ENCODE data around the gene OR5F1.

Gene OR5F1

GRCh38 chr11:55994525-55994924 lies at the start of gene OR5F1:
OR5F1 (minus strand) TSS chr11:55994625; CDS start chr11:55994625, 0 bp downstream.
- H3K4me1 Mint-ChIP-seq (ENCODE audit: low read depth): no peaks in the 10 kb centered on the region
- DNase-seq: no peak
- peaks cover 31% of the 10 kb centered on the region for H3K9me3 Mint-ChIP-seq
- no peaks in the 10 kb centered on the region for H3K36me3 Mint-ChIP-seq (ENCODE audit: low read depth)
- H3K27me3 Mint-ChIP-seq: no peaks in the 10 kb centered on the region
- no peak within 1 kb of the TSS for H3K27ac Mint-ChIP-seq
- no peak within 1 kb of the TSS for H3K4me3 Mint-ChIP-seq

GRCh38 chr11:56027354-56027753 lies 32.9 kb upstream of the OR5F1 start, which contains the start of gene OR5AS1:
OR5AS1 (plus strand) TSS chr11:56027654; CDS start chr11:56030419, 2,765 bp downstream.
- no peak for DNase-seq
- Mint-ChIP-seq H3K4me1 (ENCODE audit: low read depth) (no peaks in the 10 kb centered on the region), H3K27ac (no peak within 1 kb of the TSS), H3K36me3 (ENCODE audit: low read depth) (no peaks in the 10 kb centered on the region), H3K9me3 (peaks cover 22% of the 10 kb centered on the region), H3K27me3 (no peaks in the 10 kb centered on the region), H3K4me3 (no peak within 1 kb of the TSS)

- H3K9me3 Mint-ChIP-seq: peaks cover 13% of the 10 kb centered on the region
- H3K4me3 Mint-ChIP-seq: no peak overlapping the region
- H3K36me3 Mint-ChIP-seq (ENCODE audit: low read depth): no peaks in the 10 kb centered on the region
- DNase-seq: no peak
- H3K4me1 Mint-ChIP-seq (ENCODE audit: low read depth): no peaks in the 10 kb centered on the region
- no peak overlapping the region for H3K27ac Mint-ChIP-seq
- H3K27me3 Mint-ChIP-seq: no peaks in the 10 kb centered on the region
These were observed 19.4 kb upstream of the OR5F1 start for GRCh38 chr11:56013805-56014204.

- H3K9me3 Mint-ChIP-seq: peaks cover 12% of the 10 kb centered on the region
- no peaks in the 10 kb centered on the region for H3K4me1 Mint-ChIP-seq (ENCODE audit: low read depth)
- no peak overlapping the region for H3K27ac Mint-ChIP-seq
- no peaks in the 10 kb centered on the region for H3K36me3 Mint-ChIP-seq (ENCODE audit: low read depth)
- DNase-seq: no peak
- no peaks in the 10 kb centered on the region for H3K27me3 Mint-ChIP-seq
- H3K4me3 Mint-ChIP-seq: no peak overlapping the region
These were observed 16.3 kb upstream of the OR5F1 start for GRCh38 chr11:56010716-56011115.

GRCh38 chr11:55970935-55971334 lies 23.5 kb downstream of the OR5F1 start:
- Mint-ChIP-seq H3K36me3 (ENCODE audit: low read depth) (no peaks in the 10 kb centered on the region), H3K4me1 (ENCODE audit: low read depth) (no peaks in the 10 kb centered on the region), H3K9me3 (peaks cover 25% of the 10 kb centered on the region), H3K4me3 (no peak overlapping the region), H3K27ac (no peak overlapping the region), H3K27me3 (no peaks in the 10 kb centered on the region)
- DNase-seq: no peak

GRCh38 chr11:55969845-55970244 lies 24.6 kb downstream of the OR5F1 start, which contains the start of gene OR10AG1:
OR10AG1 (minus strand) TSS chr11:55969945; CDS start chr11:55969907, 38 bp downstream.
- no peak within 1 kb of the TSS for H3K4me3 Mint-ChIP-seq
- H3K27me3 Mint-ChIP-seq: no peaks in the 10 kb centered on the region
- peaks cover 27% of the 10 kb centered on the region for H3K9me3 Mint-ChIP-seq
- no peak for DNase-seq
- no peaks in the 10 kb centered on the region for H3K36me3 Mint-ChIP-seq (ENCODE audit: low read depth)
- H3K27ac Mint-ChIP-seq: no peak within 1 kb of the TSS
- no peaks in the 10 kb centered on the region for H3K4me1 Mint-ChIP-seq (ENCODE audit: low read depth)

- H3K36me3 Mint-ChIP-seq (ENCODE audit: low read depth): no peaks in the 10 kb centered on the region
- H3K4me3 Mint-ChIP-seq: no peak overlapping the region
- H3K9me3 Mint-ChIP-seq: peaks cover 22% of the 10 kb centered on the region
- no peak for DNase-seq
- H3K27ac Mint-ChIP-seq: no peak overlapping the region
- no peaks in the 10 kb centered on the region for H3K27me3 Mint-ChIP-seq
- no peaks in the 10 kb centered on the region for H3K4me1 Mint-ChIP-seq (ENCODE audit: low read depth)
These were observed 26.5 kb downstream of the OR5F1 start for GRCh38 chr11:55967914-55968313.

GRCh38 chr11:55966391-55966790 lies 28.0 kb downstream of the OR5F1 start:
- DNase-seq: no peak
- Mint-ChIP-seq H3K27me3 (no peaks in the 10 kb centered on the region), H3K36me3 (ENCODE audit: low read depth) (no peaks in the 10 kb centered on the region)

GRCh38 chr11:55956521-55956920 lies 37.9 kb downstream of the OR5F1 start:
- Mint-ChIP-seq H3K9me3 (peaks cover 18% of the 10 kb centered on the region), H3K36me3 (ENCODE audit: low read depth) (no peaks in the 10 kb centered on the region), H3K27ac (no peak overlapping the region), H3K4me1 (ENCODE audit: low read depth) (no peaks in the 10 kb centered on the region), H3K27me3 (no peaks in the 10 kb centered on the region), H3K4me3 (no peak overlapping the region)
- DNase-seq: no peak

More at GRCh38 chr11:55966391-55966790, 28.0 kb downstream of the OR5F1 start:
- Mint-ChIP-seq H3K9me3 (peaks cover 22% of the 10 kb centered on the region), H3K4me1 (ENCODE audit: low read depth) (no peaks in the 10 kb centered on the region), H3K4me3 (no peak overlapping the region), H3K27ac (no peak overlapping the region)

GRCh38 chr11:55949330-55949729 lies 45.1 kb downstream of the OR5F1 start:
- H3K27me3 Mint-ChIP-seq: no peaks in the 10 kb centered on the region
- peaks cover 12% of the 10 kb centered on the region for H3K9me3 Mint-ChIP-seq
- H3K27ac Mint-ChIP-seq: no peak overlapping the region
- no peaks in the 10 kb centered on the region for H3K4me1 Mint-ChIP-seq (ENCODE audit: low read depth)
- DNase-seq: no peak
- H3K4me3 Mint-ChIP-seq: no peak overlapping the region
- H3K36me3 Mint-ChIP-seq (ENCODE audit: low read depth): no peaks in the 10 kb centered on the region

Data from activated T-cell treated with anti-CD3 and anti-CD28 coated beads, Interleukin-2, amount 50 U/mL, for 24 hours (primary cell).